Measurements from ENCODE around the gene ZNF580. TPM values are rescaled to one million over a fixed set of nuclear protein-coding genes. Genes with fewer than 3 reads are reported as not detected.
A peak's percentile ranks its signal among the peaks of the same experiment; 100 is the strongest.

The ZNF580 gene
- total and polyA plus RNA-seq, 9 of the 15 experiments (the other 6 are each of a cell fraction or from before 2014, with no cell fraction given): 2.3 to 47.4 (median 6.0) TPM

DNA sequence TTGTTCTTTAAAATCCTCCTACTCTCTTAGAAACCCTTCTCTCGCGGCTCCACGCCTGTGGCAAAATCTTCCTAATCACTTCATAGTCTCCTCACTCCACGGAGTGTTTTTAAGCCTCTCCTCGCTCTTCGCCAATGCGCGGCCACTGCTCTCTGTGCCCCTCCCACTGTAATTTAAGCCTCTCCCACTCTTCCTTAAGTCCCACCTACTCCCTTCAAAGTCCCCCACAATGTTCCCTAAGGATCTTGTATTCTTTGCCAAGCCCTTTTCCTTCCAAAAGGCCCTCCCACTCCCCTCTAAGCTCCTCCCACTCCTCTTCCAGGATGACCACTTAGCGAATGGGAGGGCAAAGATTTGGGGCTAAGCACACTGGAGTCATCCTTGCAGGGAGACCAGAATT is 42.8 kb upstream of the ZNF580 start:
- H3K4me1 ChIP-seq (replicated peaks in 1 of 2; ENCODE audit: control insufficient read depth in 2 of 2, insufficient read depth in 2 of 2, low read length in 2 of 2): peaks cover 15 to 27% of the 10 kb centered on the region in 2 experiments; a peak in 4 of 5 replicates
- no peak overlapping the region for H3K9ac ChIP-seq (ENCODE audit: insufficient read depth in 1 of 2, low read depth in 2 of 2, low read length in 2 of 2)
- POLR2A ChIA-PET: interaction anchor here (3.4 kb wide), 1 partner anchor 10 kb away, joined by 22 read pairs; no protein-coding TSS in a partner anchor
- no peak for TF ChIP-seq BRCA1 (IDR thresholded peaks at IDR 0.05)
- TF ChIP-seq BRCA1 (CRISPR knock-in tag; IDR thresholded peaks at IDR 0.05): no peak
- TF ChIP-seq, protein P1, sequence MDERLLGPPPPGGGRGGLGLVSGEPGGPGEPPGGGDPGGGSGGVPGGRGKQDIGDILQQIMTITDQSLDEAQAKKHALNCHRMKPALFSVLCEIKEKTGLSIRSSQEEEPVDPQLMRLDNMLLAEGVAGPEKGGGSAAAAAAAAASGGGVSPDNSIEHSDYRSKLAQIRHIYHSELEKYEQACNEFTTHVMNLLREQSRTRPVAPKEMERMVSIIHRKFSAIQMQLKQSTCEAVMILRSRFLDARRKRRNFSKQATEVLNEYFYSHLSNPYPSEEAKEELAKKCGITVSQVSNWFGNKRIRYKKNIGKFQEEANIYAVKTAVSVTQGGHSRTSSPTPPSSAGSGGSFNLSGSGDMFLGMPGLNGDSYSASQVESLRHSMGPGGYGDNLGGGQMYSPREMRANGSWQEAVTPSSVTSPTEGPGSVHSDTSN (CRISPR knock-in tag; IDR thresholded peaks at IDR 0.05; ENCODE audit: low read depth): no peak
- TF ChIP-seq, protein P1 (tag; conservative IDR thresholded peaks at IDR 0.05; ENCODE audit: low read depth): no peak
- no peak for TF ChIP-seq ZBTB11 (CRISPR knock-in tag; IDR thresholded peaks at IDR 0.05)
- TF ChIP-seq ARHGAP35 (IDR thresholded peaks at IDR 0.05; ENCODE audit: partially characterized antibody): no peak
- no peak for TF ChIP-seq CXXC5 (CRISPR knock-in tag; IDR thresholded peaks at IDR 0.05)
- no peak for TF ChIP-seq ZFPM2 (CRISPR knock-in tag; IDR thresholded peaks at IDR 0.05)
- TF ChIP-seq, protein P2, sequence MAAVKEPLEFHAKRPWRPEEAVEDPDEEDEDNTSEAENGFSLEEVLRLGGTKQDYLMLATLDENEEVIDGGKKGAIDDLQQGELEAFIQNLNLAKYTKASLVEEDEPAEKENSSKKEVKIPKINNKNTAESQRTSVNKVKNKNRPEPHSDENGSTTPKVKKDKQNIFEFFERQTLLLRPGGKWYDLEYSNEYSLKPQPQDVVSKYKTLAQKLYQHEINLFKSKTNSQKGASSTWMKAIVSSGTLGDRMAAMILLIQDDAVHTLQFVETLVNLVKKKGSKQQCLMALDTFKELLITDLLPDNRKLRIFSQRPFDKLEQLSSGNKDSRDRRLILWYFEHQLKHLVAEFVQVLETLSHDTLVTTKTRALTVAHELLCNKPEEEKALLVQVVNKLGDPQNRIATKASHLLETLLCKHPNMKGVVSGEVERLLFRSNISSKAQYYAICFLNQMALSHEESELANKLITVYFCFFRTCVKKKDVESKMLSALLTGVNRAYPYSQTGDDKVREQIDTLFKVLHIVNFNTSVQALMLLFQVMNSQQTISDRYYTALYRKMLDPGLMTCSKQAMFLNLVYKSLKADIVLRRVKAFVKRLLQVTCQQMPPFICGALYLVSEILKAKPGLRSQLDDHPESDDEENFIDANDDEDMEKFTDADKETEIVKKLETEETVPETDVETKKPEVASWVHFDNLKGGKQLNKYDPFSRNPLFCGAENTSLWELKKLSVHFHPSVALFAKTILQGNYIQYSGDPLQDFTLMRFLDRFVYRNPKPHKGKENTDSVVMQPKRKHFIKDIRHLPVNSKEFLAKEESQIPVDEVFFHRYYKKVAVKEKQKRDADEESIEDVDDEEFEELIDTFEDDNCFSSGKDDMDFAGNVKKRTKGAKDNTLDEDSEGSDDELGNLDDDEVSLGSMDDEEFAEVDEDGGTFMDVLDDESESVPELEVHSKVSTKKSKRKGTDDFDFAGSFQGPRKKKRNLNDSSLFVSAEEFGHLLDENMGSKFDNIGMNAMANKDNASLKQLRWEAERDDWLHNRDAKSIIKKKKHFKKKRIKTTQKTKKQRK (IDR thresholded peaks at IDR 0.05; ENCODE audit: borderline replicate concordance, low read depth, low read length): no peak
- no peak for TF ChIP-seq ZNF644 (tag; IDR thresholded peaks at IDR 0.05; ENCODE audit: low read depth)
- 97% methylated on average over 9 of the region's 9 CpGs for WGBS (ENCODE audit: insufficient coverage, low coverage, missing lambda C conversion rate)
- peaks cover 32% of the 10 kb centered on the region; the same call in 2 of the 3 replicates for H3K36me3 ChIP-seq (ENCODE audit: control insufficient read depth, insufficient read depth, low read length)
- no peaks in the 10 kb centered on the region for H4K20me1 ChIP-seq (replicated peaks; ENCODE audit: control insufficient read depth, insufficient read depth, low read length)
- 0 out of 2 replicates have a peak overlapping the region, but pooled peaks have one; percentile 51 for H3K4me2 ChIP-seq (ENCODE audit: insufficient read depth, low read length)
- no TSS peak for BruUV-seq (replicated peaks)
- H3K27ac ChIP-seq (ENCODE audit: extremely low read depth, low read depth, low read length): no peak overlapping the region
- ATAC-seq: no peak
- CTCF ChIA-PET (ENCODE audit: low intra/inter-chr PET ratio): no interaction called here
- intact Hi-C loops (cut with micrococcal nuclease): no loop called here
- H3K27me3 ChIP-seq (ENCODE audit: control insufficient read depth in 2 of 2, insufficient read depth in 2 of 2, low read length in 2 of 2): no peaks in the 10 kb centered on the region
- no peak overlapping the region for H2AFZ ChIP-seq (ENCODE audit: low read depth, low read length)
- in situ Hi-C loops (cut with MboI): no loop called here
- peaks cover 3% of the 10 kb centered on the region; the same call in 1 of the 2 replicates for H3K9me3 ChIP-seq (replicated peaks; ENCODE audit: control insufficient read depth, insufficient read depth, low read depth, low read length)
- no peak for FAIRE-seq
- H3K9me1 ChIP-seq (ENCODE audit: control insufficient read depth, insufficient read depth, low read length): no peaks in the 10 kb centered on the region
- peaks cover 18% of the 10 kb centered on the region for H3K79me2 ChIP-seq (ENCODE audit: control insufficient read depth, insufficient read depth, low read length)
- peak in 1 of 4 experiments; percentile 9 for DNase-seq (ENCODE audit: extremely low read depth in 1 of 4, low spot score in 3 of 4)
- H3K4me3 ChIP-seq: no peak overlapping the region
